COR-L47 (cell line): ENCODE results near the gene RNF25.

Experiments
- DNase-seq: peaks from one replicate; lab custom pipeline; 2025; lab: John Stamatoyannopoulos, UW

RNF25 gene

GRCh38 chr2:218671654-218672566 is at the start of gene RNF25, which contains the start of gene STK36:
Gene RNF25 (minus strand): TSS chr2:218672002. CDS start chr2:218671970, 32 bp downstream.
Gene STK36 (plus strand): TSS chr2:218672086. CDS start chr2:218672830, 744 bp downstream.
- DNase-seq: peak; percentile 87

GRCh38 chr2:218721488-218721887 is 49.7 kb upstream of the RNF25 start:
- no peak for DNase-seq

DNA sequence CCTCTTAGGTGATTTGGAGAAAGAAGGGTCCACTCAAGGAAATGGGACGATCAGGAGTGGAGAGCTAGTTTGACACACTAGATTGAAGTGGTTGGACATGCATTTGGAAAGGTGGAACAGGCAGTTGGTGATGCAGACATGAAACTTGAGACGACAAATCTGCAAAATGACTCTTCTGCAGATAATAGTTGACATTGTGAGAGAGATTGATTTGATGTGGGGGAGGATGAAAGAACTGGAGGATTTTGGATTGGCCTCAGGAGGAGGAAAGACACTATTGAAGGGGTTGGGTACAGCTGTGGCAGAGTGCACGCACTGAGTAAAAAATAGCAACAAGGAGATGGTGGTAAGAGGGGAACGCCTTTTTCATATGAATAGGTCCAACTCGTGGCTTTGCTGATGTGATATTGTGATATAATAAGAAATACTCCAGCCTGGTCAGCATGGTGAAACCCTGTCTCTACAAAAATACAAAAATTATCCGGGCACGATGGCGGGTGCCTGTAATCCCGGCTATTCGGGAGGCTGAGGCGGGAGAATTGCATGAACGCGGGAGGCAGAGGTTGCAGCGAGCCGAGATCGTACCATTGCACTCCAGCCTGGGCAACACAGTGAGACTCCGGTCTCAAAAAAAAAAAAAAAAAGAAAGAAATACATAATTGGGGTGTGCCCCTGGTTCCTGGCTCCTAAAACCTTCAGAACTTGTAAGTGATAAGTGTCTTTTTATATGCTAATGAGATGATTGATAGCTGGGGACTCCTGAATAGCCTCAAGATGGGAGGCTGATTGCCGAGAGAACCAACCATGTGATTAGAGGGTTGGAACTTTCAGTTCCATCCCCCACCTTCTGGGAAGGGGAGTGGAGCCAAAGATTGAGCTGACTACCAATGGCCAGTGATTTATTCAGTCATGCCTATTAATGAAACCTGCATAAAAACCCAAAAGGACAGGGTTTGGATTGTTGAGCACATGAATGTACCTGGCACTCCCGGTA is 48.5 kb upstream of the RNF25 start:
- no peak for DNase-seq

DNA sequence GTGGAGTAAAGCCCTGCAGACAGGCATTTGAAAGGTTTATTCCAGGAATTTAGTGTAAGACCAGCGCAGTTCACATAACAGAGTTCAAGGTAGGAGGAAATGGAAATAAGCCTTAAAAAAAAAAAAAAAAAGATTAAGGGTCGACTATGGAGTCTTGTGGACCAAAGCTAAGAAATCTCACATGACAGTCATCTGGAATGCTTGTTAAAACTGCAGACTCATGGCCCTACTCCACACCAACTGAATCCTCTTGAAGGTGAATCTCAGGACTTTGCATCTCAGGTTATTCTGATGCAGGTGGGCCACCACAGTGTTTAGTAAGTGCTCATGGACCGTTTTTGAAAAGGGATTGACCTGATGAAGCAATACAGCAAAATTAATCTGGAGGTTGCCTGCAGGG is 47.7 kb upstream of the RNF25 start:
- no peak for DNase-seq

GRCh38 chr2:218718058-218718457 is 46.3 kb upstream of the RNF25 start:
- DNase-seq: no peak

DNA sequence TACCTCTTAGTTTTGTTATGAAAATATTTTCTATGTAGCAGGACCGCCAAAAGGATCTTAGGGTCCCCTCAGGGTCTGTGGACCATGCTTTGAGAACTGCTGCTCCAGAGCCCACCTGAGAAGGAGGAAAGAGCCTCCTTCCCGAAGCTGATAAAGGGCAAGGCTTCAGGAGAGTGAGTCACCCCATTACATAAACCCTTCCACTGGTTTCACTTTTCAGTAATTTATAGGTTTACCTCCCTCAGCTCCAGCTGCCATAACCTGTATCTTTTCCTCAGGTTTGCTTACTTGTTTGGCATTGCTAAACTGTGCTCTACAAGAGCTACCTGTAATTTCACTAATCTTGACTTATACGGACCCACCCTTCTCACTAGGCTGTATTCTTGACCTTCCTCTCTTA is 45.5 kb upstream of the RNF25 start:
- DNase-seq: no peak

DNA sequence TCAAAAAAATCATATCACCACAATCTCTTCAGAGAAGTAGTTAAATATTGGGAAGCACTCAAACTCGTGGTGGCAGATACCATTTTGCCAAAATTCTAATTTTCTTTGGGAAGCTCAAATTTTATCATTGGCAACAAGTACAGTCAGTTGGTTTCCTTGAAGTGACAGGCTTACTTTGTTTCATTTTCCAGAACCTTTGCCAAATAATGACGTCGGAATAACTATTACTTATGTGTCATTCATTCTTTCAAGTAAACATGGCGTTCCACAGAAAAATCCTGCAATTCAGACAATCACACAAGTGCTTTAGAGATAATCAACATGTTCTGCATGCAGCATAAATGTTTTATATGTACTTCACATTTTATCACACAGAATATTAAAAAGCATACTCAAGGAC is 44.3 kb upstream of the RNF25 start:
- DNase-seq: no peak

- DNase-seq: no peak
These were observed 42.1 kb upstream of the RNF25 start for GRCh38 chr2:218713922-218714321.

GRCh38 chr2:218711550-218711929 is 39.7 kb upstream of the RNF25 start:
- no peak for DNase-seq

DNA sequence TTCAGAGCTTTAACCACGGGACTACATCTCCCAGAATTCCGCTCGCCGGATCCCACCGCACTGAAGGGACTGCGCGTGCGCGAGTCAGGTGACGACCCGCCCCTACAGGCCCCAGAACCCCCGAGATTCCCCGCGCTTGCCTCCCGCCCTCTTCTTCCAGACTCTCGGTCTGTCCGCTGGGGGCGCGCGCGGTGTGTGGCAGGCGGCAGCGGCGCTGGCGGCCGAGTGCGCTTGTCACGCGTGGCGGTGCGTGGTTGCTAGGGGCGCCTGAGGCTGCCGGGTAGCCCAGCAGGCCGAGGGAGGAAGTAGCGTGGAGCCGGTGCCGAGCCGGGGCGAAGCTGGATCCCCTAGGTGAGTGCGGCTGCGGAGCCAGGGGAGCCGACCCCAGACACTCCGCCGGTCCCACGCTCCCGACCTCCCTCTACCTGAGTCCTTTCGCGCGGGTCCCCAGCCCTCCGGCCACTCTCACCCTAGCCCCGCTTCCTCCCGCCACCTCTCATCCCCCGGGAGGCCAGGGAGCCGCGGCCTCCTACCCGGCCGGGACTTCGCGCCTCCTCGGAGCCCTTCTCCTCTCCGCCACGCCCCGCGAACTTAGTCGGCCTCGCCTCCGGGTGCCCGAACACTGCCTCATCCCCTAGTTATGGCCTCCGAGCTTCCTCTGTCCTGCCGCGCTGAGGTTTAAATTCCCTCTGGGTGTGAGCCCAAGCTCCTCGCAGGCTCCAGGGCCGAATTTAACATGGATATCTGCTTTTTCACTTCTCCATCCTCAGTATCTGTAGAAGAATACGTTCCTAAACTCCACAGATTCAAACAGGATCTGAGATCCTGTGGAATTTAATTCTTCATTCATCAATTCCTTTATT is 39.1 kb upstream of the RNF25 start, which contains the start of gene TTLL4:
TSS of gene TTLL4 (plus strand) at position 149 of the 863 bp plus-strand sequence. CDS start 26,842 bp downstream, outside the sequence.
- peak; percentile 96 for DNase-seq

DNA sequence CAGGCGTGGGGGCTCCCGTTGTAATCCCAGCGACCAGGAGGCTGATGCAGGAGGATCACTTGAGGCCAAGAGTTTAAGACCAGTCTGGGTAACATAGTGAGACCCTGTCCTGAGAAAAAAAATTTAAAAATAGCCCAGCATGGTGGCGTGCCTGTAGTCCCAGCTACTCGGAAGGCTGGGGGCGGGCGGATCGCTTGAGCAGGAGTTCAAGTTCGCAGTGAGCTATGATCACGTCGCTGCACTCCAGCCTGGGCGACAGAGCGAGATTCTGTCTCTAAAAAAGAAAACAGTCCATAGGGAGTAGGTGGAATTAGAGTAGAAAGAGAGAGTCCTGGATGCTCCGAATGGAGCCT is 38.5 kb upstream of the RNF25 start:
- DNase-seq: no peak

- no peak for DNase-seq
These were observed 38.1 kb upstream of the RNF25 start for GRCh38 chr2:218709908-218710307.

- no peak for DNase-seq
These were observed 36.3 kb upstream of the RNF25 start for GRCh38 chr2:218708086-218708485.

- no peak for DNase-seq
These were observed 31.5 kb upstream of the RNF25 start for GRCh38 chr2:218703341-218703740.

DNA sequence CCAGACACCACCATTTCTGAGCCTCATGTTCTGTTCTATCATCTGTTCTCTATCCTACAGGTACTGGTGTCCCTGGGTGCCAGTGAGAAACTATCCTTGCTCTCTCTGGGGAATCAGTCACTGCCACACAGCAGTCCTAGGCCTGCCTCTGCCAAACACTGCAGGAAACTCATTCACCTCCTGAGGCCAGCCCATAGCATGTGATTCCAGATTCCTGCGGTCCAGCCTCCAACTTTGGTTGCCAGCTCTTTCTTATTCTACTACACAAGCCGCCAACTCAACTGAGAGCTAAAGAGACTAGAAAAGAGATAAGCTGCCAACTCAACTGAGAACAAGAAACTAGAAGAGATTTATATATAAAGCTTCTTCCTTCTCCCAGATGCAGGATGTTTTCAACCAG is 30.0 kb upstream of the RNF25 start:
- no peak for DNase-seq

- DNase-seq: no peak
These were observed 27.1 kb upstream of the RNF25 start for GRCh38 chr2:218698885-218699284.

GRCh38 chr2:218694405-218695145 is 22.8 kb upstream of the RNF25 start:
- DNase-seq: no peak

- no peak for DNase-seq
These were observed 19.4 kb upstream of the RNF25 start for GRCh38 chr2:218691234-218691633.

GRCh38 chr2:218687400-218688060 is 15.7 kb upstream of the RNF25 start:
- peak; percentile 60 for DNase-seq

DNA sequence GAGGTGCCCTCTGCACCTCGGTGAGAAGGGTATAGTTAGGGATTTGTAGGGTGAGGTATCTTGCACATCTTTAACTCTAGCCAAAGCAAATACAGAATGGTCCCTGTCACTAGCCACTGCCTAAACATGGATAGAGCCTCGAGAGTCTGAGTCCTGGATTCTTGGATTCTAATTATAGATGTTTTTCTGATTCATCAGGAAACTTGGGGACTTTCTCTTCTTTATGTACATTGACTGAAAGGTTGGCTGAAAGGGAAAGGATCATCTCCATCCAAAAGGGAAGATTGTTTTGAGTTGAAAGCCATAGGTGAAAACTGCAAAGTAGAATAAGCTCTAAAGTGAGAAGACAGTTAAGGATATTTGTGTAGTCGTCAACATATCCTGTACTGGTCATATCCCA is 8.3 kb upstream of the RNF25 start:
- DNase-seq: no peak
